Head of caudate nucleus (tissue), 42 donors: ENCODE data around the gene UXS1.
"Not testable (repeated sequence)": the region's sequence is repeated elsewhere in the genome, so short reads cannot be mapped to it uniquely, and the experiment has no call there.

Source experiments
- DNase-seq, 42 donors: peaks; one replicate each; pipeline versions ENCODE4 v3.0.0 to v3.0.0-alpha.2; 2020 to 2021; ENCODE audit warnings: mixed read lengths in 7 of 42
- intact Hi-C: fragments of 100-400 bp; cut with DNase I; formaldehyde crosslinking; loops from one replicate; pipeline ENCODE4 v1.15.0; 2022

Gene UXS1

GRCh38 chr2:106140113-106140512, 54.0 kb downstream of the UXS1 start:
- DNase-seq = no peak
- intact Hi-C loops = no loop called here

- DNase-seq = no peak
- intact Hi-C loops = no loop called here
Observed at GRCh38 chr2:106139238-106139935, 54.7 kb downstream of the UXS1 start.

- DNase-seq = no peak
- intact Hi-C loops = no loop called here
Observed at GRCh38 chr2:106138543-106139237, 55.4 kb downstream of the UXS1 start.

- intact Hi-C loops = no loop called here
- no peak for DNase-seq
Observed at GRCh38 chr2:106137731-106138521, 56.2 kb downstream of the UXS1 start.

- DNase-seq, intact Hi-C loops: not testable (repeated sequence)
Observed at GRCh38 chr2:106131192-106131591, 62.9 kb downstream of the UXS1 start.

- DNase-seq = no peak
- intact Hi-C loops = no loop called here
Observed at GRCh38 chr2:106130251-106130998, 63.7 kb downstream of the UXS1 start.

- no peak for DNase-seq
- intact Hi-C loops = no loop called here
Observed at GRCh38 chr2:106129592-106129991, 64.5 kb downstream of the UXS1 start.

- no peak for DNase-seq
- intact Hi-C loops = no loop called here
Observed at GRCh38 chr2:106129150-106129549, 65.0 kb downstream of the UXS1 start.

- DNase-seq = no peak
- intact Hi-C loops = no loop called here
Observed at GRCh38 chr2:106127776-106128268, 66.3 kb downstream of the UXS1 start.

- DNase-seq = no peak
- intact Hi-C loops = no loop called here
Observed at GRCh38 chr2:106127282-106127771, 66.8 kb downstream of the UXS1 start.

GRCh38 chr2:106126705-106127281, 67.3 kb downstream of the UXS1 start:
- intact Hi-C loops = no loop called here
- DNase-seq = no peak

- intact Hi-C loops = no loop called here
- DNase-seq = no peak
Observed at GRCh38 chr2:106126295-106126694, 67.8 kb downstream of the UXS1 start.

- peak in 38 of 42 donors; percentile 15 to 81 (median 44) for DNase-seq
- intact Hi-C loops = no loop called here
Observed at GRCh38 chr2:106124905-106125549, 69.1 kb downstream of the UXS1 start.

- intact Hi-C loops = no loop called here
- no peak for DNase-seq
Observed at GRCh38 chr2:106124106-106124756, 69.9 kb downstream of the UXS1 start.

GRCh38 chr2:106122157-106122556, 71.9 kb downstream of the UXS1 start:
- intact Hi-C loops = no loop called here
- no peak for DNase-seq

GRCh38 chr2:106120432-106120831, 73.7 kb downstream of the UXS1 start:
- no peak for DNase-seq

GRCh38 chr2:106119074-106119473, 75.0 kb downstream of the UXS1 start:
- DNase-seq = no peak
- intact Hi-C loops = no loop called here

More at GRCh38 chr2:106120432-106120831, 73.7 kb downstream of the UXS1 start:
- intact Hi-C loops = no loop called here
